Thymus (tissue), 14 donors: Measurements from ENCODE around the gene IL25. TPM values are rescaled to one million over a fixed set of nuclear protein-coding genes. Genes with fewer than 3 reads are reported as not detected.
"Not testable (repeated sequence)": the region's sequence is repeated elsewhere in the genome, so short reads cannot be mapped to it uniquely, and the experiment has no call there.

Source experiments
- DNase-seq, 9 donors: peaks; one replicate each; pipeline ENCODE4 v3.0.0-alpha.2; 2013; ENCODE audit warnings: low spot score in 9 of 9, low read depth in 6 of 9, missing footprints in 1 of 9
- H3K27ac ChIP-seq, 2 donors: one replicate each; pipeline ENCODE4 v1.5.1; 2013; ENCODE audit warnings: control low read depth in 1 of 2, low read depth in 1 of 2, low read length in 1 of 2, mild to moderate bottlenecking in 1 of 2, moderate library complexity in 1 of 2
- H3K27me3 ChIP-seq, 2 donors: one replicate each; pipeline ENCODE4 v1.5.1; 2013; ENCODE audit warnings: low read length in 1 of 2; ENCODE audit not compliant: control insufficient read depth in 2 of 2, insufficient read depth in 1 of 2
- H3K36me3 ChIP-seq, 2 donors: one replicate each; pipeline ENCODE4 v1.5.1; 2013; ENCODE audit warnings: low read length in 1 of 2, mild to moderate bottlenecking in 1 of 2, moderate library complexity in 1 of 2; ENCODE audit not compliant: control insufficient read depth in 2 of 2, insufficient read depth in 2 of 2
- H3K4me1 ChIP-seq, 2 donors: one replicate each; pipeline ENCODE4 v1.5.1; 2013; ENCODE audit warnings: low read length in 2 of 2; ENCODE audit not compliant: control insufficient read depth in 2 of 2, insufficient read depth in 2 of 2
- H3K4me3 ChIP-seq, 2 donors: one replicate each; pipeline ENCODE4 v1.5.1; 2013; ENCODE audit warnings: low read length in 2 of 2, control low read depth in 1 of 2, mild to moderate bottlenecking in 1 of 2
- H3K9me3 ChIP-seq, 2 donors: one replicate each; pipeline ENCODE4 v1.5.1; 2013; ENCODE audit warnings: low read length in 1 of 2, mild to moderate bottlenecking in 1 of 2; ENCODE audit not compliant: control insufficient read depth in 2 of 2, insufficient read depth in 1 of 2
- WGBS: extraction: QIAGEN DNeasy Blood & Tissue Kit; methylation state at CpG from one replicate; pipeline ENCODE4 v1.1.7; 2013; 5-methylcytosine and 5-hydroxymethylcytosine counted together
- long read RNA-seq, 10 donors: transcript quantifications; one replicate each; lab custom pipeline, GENCODE V29; 2026
- polyA plus RNA-seq: library from polyadenylated mRNA; stranded (reverse); fragments of 200-250 nt; gene quantifications from one replicate; pipeline ENCODE4 v1.2.3, GENCODE V29; 2013
- total RNA-seq: library from RNA; stranded (reverse); fragments of 120-200 nt; gene quantifications from one replicate; pipeline ENCODE4 v1.2.4, GENCODE V29; 2013
- donor health status: healthy.

Gene IL25
- total RNA-seq: not detected
- 0.07 TPM for polyA plus RNA-seq
- long read RNA-seq, donor 1: 0 reads
- long read RNA-seq, donor 2: 0 reads
- long read RNA-seq, donor 3: 0 reads
- long read RNA-seq, donor 4: 0 reads
- long read RNA-seq, donor 5: 0 reads
- long read RNA-seq, donor 6: 0 reads
- long read RNA-seq, donor 7: 0 reads
- long read RNA-seq, donor 8: 0 reads
- long read RNA-seq, donor 9: 0 reads
- long read RNA-seq, donor 10: 0 reads

DNA sequence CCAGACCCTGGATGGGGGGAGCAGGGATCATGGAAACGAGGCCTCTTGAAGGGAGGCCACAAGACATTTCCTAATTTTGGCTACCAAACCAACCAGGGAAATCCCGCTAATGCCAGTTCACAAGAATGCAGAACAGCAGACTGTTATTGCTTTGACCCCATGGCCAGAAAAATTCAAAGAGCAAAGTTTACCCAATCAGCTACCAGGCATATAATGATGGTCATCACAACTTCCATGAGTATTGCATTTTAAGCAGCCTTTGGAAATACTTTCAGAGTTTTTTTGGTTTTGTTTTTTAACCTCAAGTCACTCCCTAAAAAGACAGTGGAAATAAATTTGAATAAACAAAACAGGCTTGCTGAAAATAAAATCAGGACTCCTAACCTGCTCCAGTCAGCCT, at the start of gene IL25:
Gene IL25 (plus strand): TSS at position 301 of the 400 bp plus-strand sequence.
- no peak for DNase-seq
- Histone ChIP-seq H3K27ac (no peak within 1 kb of the TSS), H3K36me3 (no peaks in the 10 kb centered on the region), H3K9me3 (no peaks in the 10 kb centered on the region), H3K4me1 (no peaks in the 10 kb centered on the region), H3K4me3 (no peak within 1 kb of the TSS), H3K27me3 (peaks cover 0 to 38% of the 10 kb centered on the region in 2 donors)
- WGBS: 91% methylated on average over 2 of the region's 2 CpGs

GRCh38 chr14:23323838-23324454, 48.7 kb upstream of the IL25 start:
- Histone ChIP-seq H3K27ac (no peak overlapping the region), H3K36me3 (peaks cover 29 to 31% of the 10 kb centered on the region in 2 donors), H3K9me3 (peaks cover 0 to 5% of the 10 kb centered on the region in 2 donors), H3K4me1 (peaks cover 10 to 17% of the 10 kb centered on the region in 2 donors), H3K27me3 (no peaks in the 10 kb centered on the region), H3K4me3 (no peak overlapping the region)
- no peak for DNase-seq
- 96% methylated on average over 18 of the region's 18 CpGs for WGBS

DNA sequence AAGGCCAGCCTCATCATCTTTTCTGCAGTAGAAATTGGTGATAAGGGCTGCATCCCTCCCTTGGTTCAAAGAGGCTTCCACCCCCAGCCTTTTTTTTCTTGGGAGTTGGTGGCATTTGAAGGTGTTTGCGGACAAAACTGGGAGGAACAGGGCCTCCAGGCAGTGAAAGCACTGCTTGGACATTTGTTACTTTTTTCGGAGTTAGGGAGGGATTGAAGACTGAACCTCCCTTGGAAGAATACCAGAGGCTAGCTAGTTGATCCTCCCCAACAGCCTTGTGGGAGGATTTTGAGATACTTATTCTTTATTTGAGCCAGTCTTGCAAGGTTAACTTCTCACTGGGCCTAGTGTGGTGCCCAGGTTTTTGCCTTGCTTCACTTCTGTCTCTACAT, 48.2 kb upstream of the IL25 start:
- no peak for DNase-seq
- H3K4me3 ChIP-seq: no peak overlapping the region
- peaks cover 0 to 5% of the 10 kb centered on the region in 2 donors for H3K9me3 ChIP-seq
- WGBS: 99% methylated on average over 2 of the region's 2 CpGs
- peaks cover 10 to 17% of the 10 kb centered on the region in 2 donors for H3K4me1 ChIP-seq
- no peaks in the 10 kb centered on the region for H3K27me3 ChIP-seq
- H3K27ac ChIP-seq: no peak overlapping the region
- peaks cover 29 to 31% of the 10 kb centered on the region in 2 donors for H3K36me3 ChIP-seq

GRCh38 chr14:23324993-23325392, 47.6 kb upstream of the IL25 start:
- no peak overlapping the region for H3K27ac ChIP-seq

GRCh38 chr14:23325746-23326145, 46.9 kb upstream of the IL25 start:
- H3K27ac ChIP-seq, DNase-seq, H3K27me3 ChIP-seq, H3K4me1 ChIP-seq, H3K4me3 ChIP-seq, H3K9me3 ChIP-seq: not testable (repeated sequence)
- WGBS: 99% methylated on average over 5 of the region's 5 CpGs
- peaks cover 29 to 31% of the 10 kb centered on the region in 2 donors for H3K36me3 ChIP-seq

More at GRCh38 chr14:23324993-23325392, 47.6 kb upstream of the IL25 start:
- Histone ChIP-seq H3K36me3 (peaks cover 29 to 31% of the 10 kb centered on the region in 2 donors), H3K4me3 (no peak overlapping the region), H3K27me3 (no peaks in the 10 kb centered on the region), H3K9me3 (peaks cover 0 to 5% of the 10 kb centered on the region in 2 donors), H3K4me1 (peaks cover 7 to 16% of the 10 kb centered on the region in 2 donors)
- no peak for DNase-seq
- 96% methylated on average over 7 of the region's 7 CpGs for WGBS

GRCh38 chr14:23326491-23327332, 45.9 kb upstream of the IL25 start:
- Histone ChIP-seq H3K4me3 (no peak overlapping the region), H3K27ac (no peak overlapping the region), H3K27me3 (peaks cover 0 to 2% of the 10 kb centered on the region in 2 donors), H3K36me3 (peaks cover 29 to 31% of the 10 kb centered on the region in 2 donors), H3K9me3 (no peaks in the 10 kb centered on the region), H3K4me1 (peaks cover 7 to 8% of the 10 kb centered on the region in 2 donors)
- no peak for DNase-seq
- WGBS: 96% methylated on average over 13 of the region's 13 CpGs

DNA sequence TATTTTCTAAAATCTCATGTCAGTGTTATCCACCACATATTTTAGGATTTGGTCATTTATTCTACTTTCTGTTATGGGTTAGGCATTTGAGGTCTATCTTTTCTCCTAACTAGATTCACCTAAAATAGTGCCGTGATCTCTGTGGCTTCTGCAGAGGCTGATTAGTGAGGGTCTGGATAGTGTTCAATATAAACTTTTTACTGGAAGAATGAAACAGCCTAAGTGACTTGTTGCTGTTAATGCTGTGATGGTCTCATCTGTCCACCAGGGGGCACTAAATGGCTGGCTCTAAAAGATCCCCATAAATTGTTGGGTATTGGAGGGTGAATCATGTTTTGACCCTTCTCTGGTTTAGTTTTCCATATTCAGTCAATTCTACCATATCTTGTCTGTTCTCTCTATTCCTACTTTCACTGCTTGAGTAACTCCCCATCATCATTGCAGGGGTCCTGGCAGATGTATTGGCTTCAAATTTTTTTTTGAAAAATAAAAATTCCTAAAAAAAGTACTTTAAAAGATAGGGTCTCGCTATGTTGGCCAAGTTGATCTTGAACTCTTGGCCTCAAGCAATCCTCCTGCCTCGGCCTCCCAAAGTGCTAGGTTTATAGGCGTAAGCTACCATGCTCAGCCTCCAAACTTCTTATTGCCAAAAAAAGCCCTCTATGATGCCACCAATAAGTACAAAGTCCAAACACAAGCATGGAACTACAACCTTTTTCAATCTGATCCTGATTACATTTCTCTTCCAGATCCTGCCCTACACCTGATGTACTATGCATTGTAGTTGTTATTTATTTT, 44.5 kb upstream of the IL25 start:
- no peak overlapping the region for H3K27ac ChIP-seq
- WGBS: 53% methylated on average over 4 of the region's 4 CpGs
- no peaks in the 10 kb centered on the region for H3K9me3 ChIP-seq
- no peak overlapping the region for H3K4me3 ChIP-seq
- peaks cover 25 to 26% of the 10 kb centered on the region in 2 donors for H3K36me3 ChIP-seq
- H3K27me3 ChIP-seq: peaks cover 0 to 2% of the 10 kb centered on the region in 2 donors
- H3K4me1 ChIP-seq: peaks cover under 1 to 1% of the 10 kb centered on the region in 2 donors
- peak in 7 of 9 donors; percentile 50 to 79 (median 65) for DNase-seq

DNA sequence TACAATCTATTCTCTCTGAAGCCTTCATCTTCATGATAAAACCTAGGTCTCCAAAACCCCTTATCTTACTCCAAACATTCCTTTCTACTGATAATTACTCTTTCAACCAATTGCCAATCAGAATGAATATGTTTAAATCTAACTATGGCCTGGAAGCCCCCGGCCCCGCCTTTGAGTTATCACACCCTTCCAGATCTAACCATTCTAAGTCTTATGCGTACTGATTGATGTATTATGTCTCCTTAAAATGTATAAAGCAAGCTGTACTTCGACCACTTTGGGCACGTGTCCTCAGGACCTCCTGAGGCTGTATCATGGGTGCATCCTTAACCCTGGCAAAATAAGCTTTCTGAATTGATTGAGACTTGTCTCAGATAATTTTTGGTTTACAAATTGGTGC, 37.0 kb upstream of the IL25 start:
- DNase-seq: no peak
- WGBS: 96% methylated on average over 5 of the region's 5 CpGs

More for the DNA sequence above, 37.0 kb upstream of the IL25 start:
- no peak overlapping the region for H3K4me3 ChIP-seq
- no peak overlapping the region for H3K27ac ChIP-seq
- no peaks in the 10 kb centered on the region for H3K4me1 ChIP-seq
- H3K9me3 ChIP-seq: no peaks in the 10 kb centered on the region
- H3K27me3 ChIP-seq: peaks cover 0 to under 1% of the 10 kb centered on the region in 2 donors
- no peaks in the 10 kb centered on the region for H3K36me3 ChIP-seq
